Pulmonary artery endothelial cell (primary cell): ENCODE data around the gene PTPRA. TPM values are rescaled to one million over a fixed set of nuclear protein-coding genes. Genes with fewer than 3 reads are reported as not detected.
"Not testable (repeated sequence)": the region's sequence is repeated elsewhere in the genome, so short reads cannot be mapped to it uniquely, and the experiment has no call there.

Source experiments
- DNase-seq: peaks from one replicate; pipeline ENCODE4 v3.0.0-alpha.2; 2011; ENCODE audit warnings: low read depth, low spot score
- total RNA-seq: library from RNA; depleted of rRNA; stranded (reverse); fragments of >200 nt; gene quantifications from 2 replicates; pipeline ENCODE4 v1.2.3, GENCODE V29; 2014

PTPRA gene
- total RNA-seq, 1 donor from 2014 or later = 29.1 TPM

DNA sequence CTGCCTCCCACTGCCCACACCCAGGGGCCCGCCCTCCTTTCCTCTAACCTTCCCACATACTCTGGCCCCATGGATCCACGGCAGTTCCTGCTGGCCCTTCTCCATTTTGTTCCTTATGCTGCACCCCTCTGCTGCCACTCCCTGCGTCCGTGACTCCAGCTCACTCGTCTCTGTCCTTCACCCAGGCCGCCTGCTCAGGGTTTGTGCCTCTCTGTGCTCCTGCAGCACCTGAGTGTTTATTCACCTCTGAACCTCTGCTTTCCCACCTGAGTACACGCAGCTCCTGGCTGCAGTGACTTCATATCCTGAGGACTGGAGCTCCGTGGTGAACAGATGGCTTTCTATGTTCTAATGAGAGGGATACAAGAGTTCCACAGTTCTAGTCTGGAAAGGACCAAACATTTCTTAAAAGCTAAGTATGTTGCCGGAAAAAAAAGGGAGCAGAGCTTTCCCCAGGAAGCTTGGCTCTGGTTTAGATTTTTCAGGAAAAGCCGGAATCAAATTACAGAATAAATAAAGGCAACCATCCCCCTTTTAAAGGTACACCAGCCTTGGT, 168.7 kb downstream of the PTPRA start:
- DNase-seq = no peak

- no peak for DNase-seq
These were observed 169.3 kb downstream of the PTPRA start for GRCh38 chr20:3042625-3043024.

DNA sequence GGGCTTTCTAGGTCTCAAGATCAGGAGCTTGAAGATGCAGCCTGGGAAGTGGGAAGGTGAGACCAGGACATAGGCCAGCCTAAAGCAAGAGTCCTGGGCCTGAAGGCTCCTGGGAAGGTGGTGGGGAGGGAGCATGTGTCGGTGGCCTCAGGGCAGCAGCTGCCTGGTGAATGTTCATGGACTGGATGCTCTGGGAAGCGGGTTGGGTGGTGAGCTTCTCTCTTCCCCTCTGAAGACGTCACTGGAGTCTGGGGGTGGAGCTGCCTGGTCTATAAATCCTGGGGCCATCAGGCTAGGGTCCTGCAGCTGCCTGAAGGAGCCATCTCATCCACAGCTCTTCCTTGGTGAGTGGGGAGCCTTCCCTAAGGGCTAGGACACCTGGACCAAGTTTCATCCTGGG, 170.0 kb downstream of the PTPRA start, which contains the start of gene GNRH2:
GNRH2 (plus strand) TSS at position 301 of the 400 bp plus-strand sequence. CDS start 793 bp downstream, outside the sequence.
- no peak for DNase-seq

DNA sequence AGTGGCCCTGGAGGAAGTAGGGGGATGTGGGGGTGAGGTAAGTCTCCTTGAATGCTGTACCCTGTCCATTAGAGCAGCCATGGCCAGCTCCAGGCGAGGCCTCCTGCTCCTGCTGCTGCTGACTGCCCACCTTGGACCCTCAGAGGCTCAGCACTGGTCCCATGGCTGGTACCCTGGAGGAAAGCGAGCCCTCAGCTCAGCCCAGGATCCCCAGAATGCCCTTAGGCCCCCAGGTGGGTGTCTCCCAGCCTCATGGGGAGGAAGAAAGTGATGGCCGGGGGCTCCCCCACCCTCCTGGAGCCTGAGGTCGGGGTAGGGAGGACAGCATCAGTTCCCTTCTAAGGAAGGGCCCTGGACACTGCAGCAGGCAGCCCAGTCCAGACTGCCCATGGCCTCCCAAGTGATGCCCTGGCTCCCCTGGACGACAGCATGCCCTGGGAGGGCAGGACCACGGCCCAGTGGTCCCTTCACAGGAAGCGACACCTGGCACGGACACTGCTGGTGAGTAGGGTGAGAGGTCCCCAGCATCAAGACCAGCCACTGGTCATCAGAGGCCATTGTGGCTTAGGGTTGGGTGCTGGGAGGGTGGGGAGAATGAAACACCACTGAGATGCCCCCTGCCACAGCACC, 171.2 kb downstream of the PTPRA start:
- no peak for DNase-seq

DNA sequence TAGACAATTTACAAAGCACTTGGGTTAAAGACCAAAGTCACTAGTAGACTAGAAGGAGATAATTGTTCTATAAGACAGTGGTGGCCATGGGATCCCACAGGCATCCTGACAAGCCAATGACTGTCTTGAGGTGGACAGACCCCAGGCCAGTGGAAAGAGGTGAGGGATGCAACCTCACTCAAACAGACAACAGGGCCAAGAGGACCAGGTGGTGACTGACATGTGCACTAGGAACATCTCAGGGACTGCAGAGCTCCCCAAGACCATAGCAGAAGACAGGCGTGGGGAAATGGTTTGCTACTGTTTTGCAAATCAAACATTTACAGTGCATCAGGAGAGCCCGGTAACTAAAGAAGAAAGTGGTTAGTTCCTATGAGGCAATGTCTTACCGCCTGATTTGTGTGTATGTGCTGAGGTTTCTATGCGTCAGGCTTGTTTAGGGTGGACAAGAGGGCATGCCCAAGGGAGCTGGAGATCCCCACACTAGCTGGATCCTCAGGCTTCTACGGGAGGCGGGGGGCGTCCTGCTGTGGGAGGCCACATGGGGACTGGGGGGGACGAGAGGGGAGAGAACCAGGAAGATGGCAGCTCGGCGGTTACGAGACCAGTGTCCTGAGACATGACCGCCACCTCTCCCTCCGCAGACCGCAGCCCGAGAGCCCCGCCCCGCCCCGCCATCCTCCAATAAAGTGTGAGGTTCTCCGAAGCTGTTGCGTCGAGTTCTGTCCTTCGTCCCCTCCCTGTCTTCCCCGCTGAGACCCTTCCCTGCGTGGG, 171.9 kb downstream of the PTPRA start:
- no peak for DNase-seq

GRCh38 chr20:3045816-3046676, 172.8 kb downstream of the PTPRA start, which contains the start of gene MRPS26:
Gene MRPS26, plus strand, starts transcription at chr20:3046052. Its CDS starts 17 bp downstream, at chr20:3046069.
- peak; percentile 52 for DNase-seq

DNA sequence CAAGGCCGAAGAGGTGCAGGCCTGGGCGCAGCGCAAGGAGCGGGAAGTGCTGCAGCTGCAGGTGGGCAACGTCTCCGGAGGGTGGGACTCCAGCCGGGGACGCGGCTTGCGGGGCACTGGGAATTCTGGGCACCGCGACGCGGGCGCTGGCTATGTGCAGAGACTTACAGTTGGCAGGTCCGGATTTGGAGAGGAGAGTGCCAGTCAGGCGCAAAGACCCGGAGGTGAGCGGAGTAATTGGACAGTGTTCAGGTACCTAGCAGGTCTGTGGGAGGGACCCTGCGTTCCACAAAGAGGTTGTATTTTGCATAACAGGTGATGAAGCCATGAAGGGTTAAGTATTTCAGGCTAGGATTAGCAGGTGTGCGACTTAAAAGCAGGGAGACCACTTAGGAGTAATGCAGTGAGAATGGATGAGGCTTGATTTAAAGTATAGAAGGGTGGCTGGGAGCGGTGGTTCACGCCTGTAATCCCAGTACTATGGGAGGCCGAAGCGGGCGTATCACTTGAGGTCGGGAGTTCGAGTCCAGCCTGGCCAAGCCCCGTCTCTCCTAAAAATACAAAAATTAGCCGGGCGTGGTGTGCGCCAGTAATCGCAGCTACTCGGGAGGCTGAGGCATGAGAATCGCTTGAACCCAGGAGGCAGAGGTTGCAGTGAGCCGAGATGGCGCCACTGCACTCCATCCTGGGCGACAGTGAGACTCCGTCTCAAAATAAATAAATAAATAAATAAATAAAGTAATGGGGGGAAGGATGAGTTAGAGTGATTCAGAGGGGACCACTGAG, 173.6 kb downstream of the PTPRA start:
- no peak for DNase-seq

DNA sequence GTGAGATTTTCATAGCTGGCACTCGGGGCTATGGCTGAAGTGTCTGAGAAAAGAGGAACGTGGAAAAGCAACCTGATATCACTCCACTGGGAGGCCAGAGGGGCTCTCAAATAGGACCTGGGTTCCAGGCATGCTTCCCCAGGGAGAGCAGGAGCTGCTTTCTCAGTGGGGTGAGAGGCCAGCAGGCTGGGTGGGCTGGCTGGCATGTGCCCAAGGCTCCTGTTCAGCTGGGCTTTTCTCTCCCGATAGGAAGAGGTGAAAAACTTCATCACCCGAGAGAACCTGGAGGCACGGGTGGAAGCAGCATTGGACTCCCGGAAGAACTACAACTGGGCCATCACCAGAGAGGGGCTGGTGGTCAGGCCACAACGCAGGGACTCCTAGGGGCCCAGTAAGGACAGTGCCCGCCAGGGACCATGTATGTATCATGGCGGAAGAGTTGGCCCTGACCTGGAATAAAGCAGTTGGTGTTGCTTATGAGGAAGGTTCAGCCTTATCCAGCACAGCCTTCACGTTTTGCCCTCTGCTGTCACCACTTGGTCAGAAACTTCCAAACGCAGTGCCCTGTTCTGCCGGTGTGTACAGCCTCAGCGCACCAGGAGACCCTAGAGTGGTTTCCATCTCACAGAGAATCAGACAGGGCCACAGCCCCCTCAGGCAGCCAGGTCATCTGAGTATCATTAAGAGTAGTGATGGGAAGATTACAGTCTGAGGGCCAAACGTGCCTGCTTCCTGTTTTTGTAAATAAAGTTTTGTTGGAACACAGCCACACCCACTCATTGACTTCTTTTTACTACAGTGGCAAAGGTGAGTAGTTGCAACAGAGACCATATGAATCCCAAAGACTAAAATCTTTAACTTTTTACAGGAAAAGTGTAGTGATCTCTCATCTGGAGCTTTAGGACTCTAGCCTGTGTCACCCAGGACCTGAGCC, 174.5 kb downstream of the PTPRA start:
- no peak for DNase-seq

DNA sequence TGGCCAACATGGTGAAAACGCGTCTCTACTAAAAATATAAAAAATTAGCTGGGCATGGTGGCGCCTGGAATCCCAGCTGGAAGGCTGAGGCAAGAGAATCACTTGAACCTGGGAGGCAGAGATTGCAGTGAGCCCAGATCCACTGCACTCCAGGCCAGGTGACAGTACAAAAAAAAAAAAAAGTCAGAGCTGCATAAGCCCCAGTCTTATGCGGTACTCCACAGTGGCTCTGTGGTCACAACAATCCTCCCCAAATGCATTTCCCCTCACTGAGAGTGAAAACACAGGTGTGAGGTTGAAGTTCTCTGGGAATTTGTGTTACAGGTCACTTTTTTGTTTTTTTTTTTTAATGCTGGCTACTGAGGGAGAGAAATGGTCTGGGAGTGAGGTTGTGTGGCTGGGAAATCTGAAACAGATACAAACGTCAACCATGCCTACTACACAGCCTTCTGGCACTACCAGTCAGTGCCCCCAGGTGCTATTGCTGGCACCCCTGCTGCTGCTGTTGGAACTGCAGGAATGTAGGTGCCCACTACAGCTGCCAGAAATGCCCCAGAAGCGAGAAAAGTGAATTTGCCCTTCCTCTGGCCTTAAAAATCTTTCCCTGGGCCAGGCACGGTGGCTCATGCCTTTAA, 178.2 kb downstream of the PTPRA start:
- no peak for DNase-seq

DNA sequence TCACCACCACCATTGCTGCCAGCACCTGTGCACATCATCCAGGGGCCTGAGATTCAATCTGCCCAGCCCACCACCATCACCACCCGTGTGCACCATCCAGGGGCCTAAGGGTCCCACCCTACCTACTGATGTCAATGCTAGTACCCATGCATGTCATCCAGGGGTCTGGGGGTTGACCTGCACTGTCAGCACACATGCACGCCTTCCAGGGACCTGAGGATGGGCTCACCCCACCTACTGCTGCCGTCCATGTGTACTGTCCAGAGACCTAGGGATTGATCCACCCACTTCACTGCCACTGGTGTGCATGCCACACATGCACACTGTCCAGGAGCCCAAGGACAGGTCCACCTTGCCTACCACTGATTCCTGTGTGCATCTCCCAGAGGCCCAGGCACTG, 186.2 kb downstream of the PTPRA start:
- DNase-seq = no peak

DNA sequence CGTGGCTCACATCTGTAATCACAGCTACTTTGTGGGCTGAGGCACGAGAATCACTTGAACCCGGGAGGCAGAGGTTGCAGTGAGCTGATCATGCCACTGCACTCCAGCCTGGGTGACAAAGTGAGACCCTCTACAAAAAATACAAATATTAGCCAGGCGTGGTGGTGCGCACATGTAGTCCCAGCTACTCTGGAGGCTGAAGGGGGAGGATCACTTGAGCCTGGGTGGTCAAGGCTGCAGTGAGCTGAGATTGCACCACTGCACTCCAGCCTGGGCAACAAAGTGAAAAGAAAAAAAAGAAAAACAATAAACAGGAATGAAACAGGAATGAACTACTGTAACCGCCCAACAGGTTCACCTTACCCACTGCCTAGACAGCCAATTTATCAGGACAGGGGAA, 190.8 kb downstream of the PTPRA start:
- not testable (repeated sequence) for DNase-seq

- no peak for DNase-seq
These were observed 194.1 kb downstream of the PTPRA start for GRCh38 chr20:3067139-3068014.

GRCh38 chr20:3068075-3068474, 194.8 kb downstream of the PTPRA start:
- no peak for DNase-seq

GRCh38 chr20:3068986-3069900, 196.0 kb downstream of the PTPRA start:
- DNase-seq = no peak

GRCh38 chr20:3070725-3071124, 197.4 kb downstream of the PTPRA start:
- DNase-seq = no peak

DNA sequence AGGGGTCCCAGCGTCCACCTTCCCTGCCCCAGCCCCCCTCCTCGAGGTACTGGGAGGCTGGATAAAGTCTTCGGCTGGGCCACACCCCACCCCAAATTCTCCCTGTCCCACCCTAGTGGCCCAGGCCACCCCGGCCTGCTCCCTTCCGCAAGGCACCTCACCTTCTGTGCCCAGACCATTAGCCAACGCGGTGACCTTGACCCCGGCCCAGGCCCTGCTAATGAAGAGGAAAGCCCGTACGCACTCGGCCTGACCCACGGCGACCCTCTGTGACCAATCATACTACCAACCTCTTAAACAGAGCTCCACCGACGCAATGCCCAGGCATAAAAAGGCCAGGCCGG, 198.0 kb downstream of the PTPRA start:
- DNase-seq = no peak
